CD14-positive monocyte (primary cell): ENCODE results near the gene GABBR1. TPM values are rescaled to one million over a fixed set of nuclear protein-coding genes. Genes with fewer than 3 reads are reported as not detected.

Experiments
- DNase-seq, 3 donors: peaks; one replicate each; pipeline ENCODE4 v3.0.0-alpha.2; 2011 to 2022
- H2AFZ ChIP-seq: 2 replicates; pipeline ENCODE4 v1.6.0; 2012; ENCODE audit warnings: mild to moderate bottlenecking, low read depth, low read length, inconsistent platforms; ENCODE audit not compliant: insufficient read depth, poor library complexity, severe bottlenecking
- H3K27ac ChIP-seq, 2 donors: 1 replicate in 1 of 2; 2 replicates in 1 of 2; pipeline ENCODE4 v1.5.1; 2012 to 2013; ENCODE audit warnings: low read length in 2 of 2, control low read depth in 1 of 2, inconsistent platforms in 1 of 2, low read depth in 1 of 2, mild to moderate bottlenecking in 1 of 2
- H3K27me3 ChIP-seq, 2 donors: one replicate each; pipeline versions ENCODE4 v1.6.0 to v1.6.1; 2011 to 2013; ENCODE audit warnings: low read length in 2 of 2; ENCODE audit not compliant: control insufficient read depth in 2 of 2, insufficient read depth in 2 of 2
- H3K36me3 ChIP-seq, 2 donors: replicated peaks in 1 of 2; 1 replicate in 1 of 2; 2 replicates in 1 of 2; pipeline versions ENCODE4 v1.5.1 to v1.6.1; 2012 to 2013; ENCODE audit warnings: low read length in 2 of 2, control low read depth in 1 of 2, inconsistent platforms in 1 of 2, mild to moderate bottlenecking in 1 of 2; ENCODE audit not compliant: insufficient read depth in 2 of 2, control insufficient read depth in 1 of 2
- H3K4me1 ChIP-seq, 2 donors: 1 replicate in 1 of 2; 2 replicates in 1 of 2; pipeline versions ENCODE4 v1.5.1 to v1.6.1; 2012 to 2013; ENCODE audit warnings: low read length in 2 of 2, control low read depth in 1 of 2, inconsistent platforms in 1 of 2, mild to moderate bottlenecking in 1 of 2, moderate library complexity in 1 of 2; ENCODE audit not compliant: insufficient read depth in 2 of 2, control insufficient read depth in 1 of 2
- H3K4me2 ChIP-seq: replicated peaks from 2 replicates; pipeline ENCODE3; 2012; ENCODE audit warnings: low read length, moderate library complexity, mild to moderate bottlenecking; ENCODE audit not compliant: poor library complexity, severe bottlenecking; ENCODE audit errors: extremely low read depth
- H3K4me3 ChIP-seq, 3 experiments: fragments of 200-600 bp in 1 of 3; sonication (generic) in 1 of 3; replicated peaks in 1 of 3; 1 replicate in 2 of 3; 2 replicates in 1 of 3; pipeline ENCODE4 v1.5.1; 2011 to 2013; ENCODE audit warnings: low read length in 3 of 3, mild to moderate bottlenecking in 3 of 3, control low read depth in 2 of 3, low read depth in 2 of 3, inconsistent platforms in 1 of 3, moderate library complexity in 1 of 3
- H3K79me2 ChIP-seq: 2 replicates; pipeline ENCODE4 v1.6.0; 2012; ENCODE audit warnings: mild to moderate bottlenecking, control low read depth, inconsistent platforms, low read length, moderate library complexity; ENCODE audit not compliant: insufficient read depth
- H3K9ac ChIP-seq: 2 replicates; pipeline ENCODE4 v1.6.0; 2017; ENCODE audit warnings: low read length, mild to moderate bottlenecking; ENCODE audit not compliant: insufficient read depth, poor library complexity, severe bottlenecking
- H3K9me3 ChIP-seq, 2 donors: replicated peaks in 1 of 2; 1 replicate in 1 of 2; 2 replicates in 1 of 2; pipeline versions ENCODE4 v1.5.1 to v1.6.1; 2012 to 2013; ENCODE audit warnings: low read length in 2 of 2, control low read depth in 1 of 2; ENCODE audit not compliant: control insufficient read depth in 1 of 2, insufficient read depth in 1 of 2
- H4K20me1 ChIP-seq: 2 replicates; pipeline ENCODE4 v1.6.0; 2012; ENCODE audit warnings: mild to moderate bottlenecking, low read length, control low read depth, moderate library complexity; ENCODE audit not compliant: insufficient read depth
- H3K27ac Mint-ChIP-seq, 7 donors: one replicate each; pipeline ENCODE4 v1.8.0; 2020; ENCODE audit warnings: mild to moderate bottlenecking in 7 of 7, mixed read lengths in 7 of 7, moderate library complexity in 6 of 7, inconsistent platforms in 2 of 7
- H3K27me3 Mint-ChIP-seq, 3 donors: one replicate each; pipeline ENCODE4 v1.8.0; 2021 to 2022; ENCODE audit warnings: low read depth in 3 of 3, mild to moderate bottlenecking in 3 of 3, mixed read lengths in 3 of 3, moderate library complexity in 3 of 3, inconsistent platforms in 1 of 3
- H3K36me3 Mint-ChIP-seq, 2 donors: one replicate each; pipeline ENCODE4 v1.8.0; 2020; ENCODE audit warnings: mixed read lengths in 2 of 2, inconsistent platforms in 1 of 2, mild to moderate bottlenecking in 1 of 2
- H3K4me1 Mint-ChIP-seq: one replicate; pipeline ENCODE4 v1.8.0; 2020; ENCODE audit warnings: mild to moderate bottlenecking, mixed read lengths
- H3K4me3 Mint-ChIP-seq, 2 donors: one replicate each; pipeline ENCODE4 v1.8.0; 2020; ENCODE audit warnings: mild to moderate bottlenecking in 2 of 2, mixed read lengths in 2 of 2, moderate library complexity in 1 of 2
- H3K9me3 Mint-ChIP-seq, 7 donors: one replicate each; pipeline ENCODE4 v1.8.0; 2020 to 2022; ENCODE audit warnings: mixed read lengths in 7 of 7, mild to moderate bottlenecking in 6 of 7, moderate library complexity in 6 of 7, inconsistent platforms in 2 of 7
- WGBS: methylation state at CpG from one replicate; pipeline ENCODE4 v1.1.5; 2013; ENCODE audit warnings: missing lambda C conversion rate; ENCODE audit not compliant: insufficient coverage; 5-methylcytosine and 5-hydroxymethylcytosine counted together
- intact Hi-C, 2 donors: fragments of 100-400 bp; cut with micrococcal nuclease; formaldehyde crosslinking; loops; one replicate each; pipeline versions ENCODE4 v1.15.0 to v1.15.1; 2023
- polyA plus RNA-seq, 3 donors: library from polyadenylated mRNA; depleted of rRNA in 1 of 3; unstranded in 2 of 3; stranded (reverse) in 1 of 3; fragments of 300-500 nt in 2 of 3; fragments of >200 nt in 1 of 3; fragmentation: Illumina TruSeq in 2 of 3; gene quantifications; 1 replicate in 2 of 3; 2 replicates in 1 of 3; pipeline ENCODE4 v1.2.3, GENCODE V29; 2012 to 2021
- TF ChIP-seq, protein P1 (sequence below): fragments of 200-600 bp; IDR thresholded peaks from one replicate; pipeline ENCODE4 v1.8.0; 2022; ENCODE audit warnings: antibody characterized with exemption, mild to moderate bottlenecking

The GABBR1 gene
- polyA plus RNA-seq, 3 donors = 0.91 to 228 (median 1.8) TPM

GRCh38 chr6:29591677-29592076 lies 41.3 kb downstream of the GABBR1 start:
- no peaks in the 10 kb centered on the region for H3K79me2 ChIP-seq
- H3K9me3 Mint-ChIP-seq = no peaks in the 10 kb centered on the region
- H3K9ac ChIP-seq = no peak overlapping the region
- H4K20me1 ChIP-seq = no peaks in the 10 kb centered on the region
- H3K27me3 Mint-ChIP-seq = peaks cover 9 to 15% (median 11%) of the 10 kb centered on the region in 3 donors
- H3K27ac ChIP-seq = no peak overlapping the region
- no peaks in the 10 kb centered on the region for H3K9me3 ChIP-seq
- H3K36me3 Mint-ChIP-seq = no peaks in the 10 kb centered on the region
- intact Hi-C loops = loop anchor here in 1 of 2 donors (5.0 kb wide), 1 partner anchor 904 kb away; no protein-coding TSS in a partner anchor
- TF ChIP-seq, protein P1, sequence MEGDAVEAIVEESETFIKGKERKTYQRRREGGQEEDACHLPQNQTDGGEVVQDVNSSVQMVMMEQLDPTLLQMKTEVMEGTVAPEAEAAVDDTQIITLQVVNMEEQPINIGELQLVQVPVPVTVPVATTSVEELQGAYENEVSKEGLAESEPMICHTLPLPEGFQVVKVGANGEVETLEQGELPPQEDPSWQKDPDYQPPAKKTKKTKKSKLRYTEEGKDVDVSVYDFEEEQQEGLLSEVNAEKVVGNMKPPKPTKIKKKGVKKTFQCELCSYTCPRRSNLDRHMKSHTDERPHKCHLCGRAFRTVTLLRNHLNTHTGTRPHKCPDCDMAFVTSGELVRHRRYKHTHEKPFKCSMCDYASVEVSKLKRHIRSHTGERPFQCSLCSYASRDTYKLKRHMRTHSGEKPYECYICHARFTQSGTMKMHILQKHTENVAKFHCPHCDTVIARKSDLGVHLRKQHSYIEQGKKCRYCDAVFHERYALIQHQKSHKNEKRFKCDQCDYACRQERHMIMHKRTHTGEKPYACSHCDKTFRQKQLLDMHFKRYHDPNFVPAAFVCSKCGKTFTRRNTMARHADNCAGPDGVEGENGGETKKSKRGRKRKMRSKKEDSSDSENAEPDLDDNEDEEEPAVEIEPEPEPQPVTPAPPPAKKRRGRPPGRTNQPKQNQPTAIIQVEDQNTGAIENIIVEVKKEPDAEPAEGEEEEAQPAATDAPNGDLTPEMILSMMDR = no peak
- no peaks in the 10 kb centered on the region for H3K4me1 ChIP-seq
- peaks cover 0 to 5% of the 10 kb centered on the region in 2 donors for H3K27me3 ChIP-seq
- WGBS = 58% methylated on average over 2 of the region's 2 CpGs
- no peak overlapping the region for H3K4me3 ChIP-seq
- H3K4me2 ChIP-seq = no peak overlapping the region
- no peak for DNase-seq
- H3K27ac Mint-ChIP-seq = no peak overlapping the region
- no peaks in the 10 kb centered on the region for H3K36me3 ChIP-seq
- no peaks in the 10 kb centered on the region for H3K4me1 Mint-ChIP-seq
- H3K4me3 Mint-ChIP-seq = no peak overlapping the region
- H2AFZ ChIP-seq = no peak overlapping the region

- no peak for DNase-seq
Measured at GRCh38 chr6:29590218-29590808, 42.7 kb downstream of the GABBR1 start.

More at GRCh38 chr6:29590218-29590808, 42.7 kb downstream of the GABBR1 start:
- H3K27me3 Mint-ChIP-seq = peaks cover 8 to 22% (median 8%) of the 10 kb centered on the region in 3 donors
- H3K4me3 Mint-ChIP-seq = no peak overlapping the region
- H3K4me1 Mint-ChIP-seq = no peaks in the 10 kb centered on the region
- H3K4me3 ChIP-seq = no peak overlapping the region
- no peak overlapping the region for H3K27ac ChIP-seq
- no peaks in the 10 kb centered on the region for H3K9me3 ChIP-seq
- H3K9ac ChIP-seq = no peak overlapping the region
- no peaks in the 10 kb centered on the region for H3K36me3 Mint-ChIP-seq
- peaks cover 0 to 5% of the 10 kb centered on the region in 2 donors for H3K27me3 ChIP-seq
- H3K36me3 ChIP-seq = no peaks in the 10 kb centered on the region
- WGBS = 100% methylated on average over 2 of the region's 4 CpGs
- no peaks in the 10 kb centered on the region for H3K4me1 ChIP-seq
- H3K27ac Mint-ChIP-seq = no peak overlapping the region
- H3K9me3 Mint-ChIP-seq = no peaks in the 10 kb centered on the region
- no peak overlapping the region for H2AFZ ChIP-seq
- no peaks in the 10 kb centered on the region for H3K79me2 ChIP-seq
- TF ChIP-seq, protein P1 = no peak
- no peaks in the 10 kb centered on the region for H4K20me1 ChIP-seq
- intact Hi-C loops = loop anchor here in 1 of 2 donors (5.0 kb wide), 1 partner anchor 903 kb away; no protein-coding TSS in a partner anchor
- no peak overlapping the region for H3K4me2 ChIP-seq
